Activated CD4-positive, alpha-beta memory T cell treated with anti-CD3 and anti-CD28 coated beads for 36 hours (primary cell): Measurements from ENCODE around the gene ADIG. TPM values are rescaled to one million over a fixed set of nuclear protein-coding genes. Genes with fewer than 3 reads are reported as not detected.

Experiments
- CTCF ChIA-PET: fragments of 350-600 bp; sonication (Branson Sonifier 250); formaldehyde crosslinking; loops from one replicate; lab custom pipeline; 2021; ENCODE audit warnings: antibody characterized with exemption, inconsistent platforms; lab: Charles Lee
- POLR2A ChIA-PET: fragments of 350-600 bp; sonication (Branson Sonifier 250); formaldehyde crosslinking; loops from one replicate; lab custom pipeline; 2021; ENCODE audit warnings: antibody characterized with exemption; lab: Charles Lee
- DNase-seq: peaks from one replicate; pipeline ENCODE4 v3.0.0-alpha.2; 2020
- H3K27ac Mint-ChIP-seq: one replicate; pipeline ENCODE4 v1.8.0; 2021; ENCODE audit warnings: mixed read lengths
- H3K27me3 Mint-ChIP-seq: one replicate; pipeline ENCODE4 v1.8.0; 2021; ENCODE audit warnings: mixed read lengths
- H3K36me3 Mint-ChIP-seq: one replicate; pipeline ENCODE4 v1.8.0; 2021; ENCODE audit warnings: mixed read lengths
- H3K4me1 Mint-ChIP-seq: one replicate; pipeline ENCODE4 v1.8.0; 2021; ENCODE audit warnings: low read depth, mixed read lengths
- H3K4me3 Mint-ChIP-seq: one replicate; pipeline ENCODE4 v1.8.0; 2021; ENCODE audit warnings: mild to moderate bottlenecking, mixed read lengths
- H3K9me3 Mint-ChIP-seq: one replicate; pipeline ENCODE4 v1.8.0; 2021; ENCODE audit warnings: mixed read lengths
- intact Hi-C: fragments of 100-400 bp; cut with micrococcal nuclease; formaldehyde crosslinking; loops from one replicate; pipeline ENCODE4 v1.15.1; 2023
- total RNA-seq, 2 experiments: library from RNA; stranded (reverse); gene quantifications; one replicate each; pipeline ENCODE4 v1.2.3, GENCODE V29; 2021

The ADIG gene
- total RNA-seq, 2 experiments from 2014 or later, result not detected

DNA sequence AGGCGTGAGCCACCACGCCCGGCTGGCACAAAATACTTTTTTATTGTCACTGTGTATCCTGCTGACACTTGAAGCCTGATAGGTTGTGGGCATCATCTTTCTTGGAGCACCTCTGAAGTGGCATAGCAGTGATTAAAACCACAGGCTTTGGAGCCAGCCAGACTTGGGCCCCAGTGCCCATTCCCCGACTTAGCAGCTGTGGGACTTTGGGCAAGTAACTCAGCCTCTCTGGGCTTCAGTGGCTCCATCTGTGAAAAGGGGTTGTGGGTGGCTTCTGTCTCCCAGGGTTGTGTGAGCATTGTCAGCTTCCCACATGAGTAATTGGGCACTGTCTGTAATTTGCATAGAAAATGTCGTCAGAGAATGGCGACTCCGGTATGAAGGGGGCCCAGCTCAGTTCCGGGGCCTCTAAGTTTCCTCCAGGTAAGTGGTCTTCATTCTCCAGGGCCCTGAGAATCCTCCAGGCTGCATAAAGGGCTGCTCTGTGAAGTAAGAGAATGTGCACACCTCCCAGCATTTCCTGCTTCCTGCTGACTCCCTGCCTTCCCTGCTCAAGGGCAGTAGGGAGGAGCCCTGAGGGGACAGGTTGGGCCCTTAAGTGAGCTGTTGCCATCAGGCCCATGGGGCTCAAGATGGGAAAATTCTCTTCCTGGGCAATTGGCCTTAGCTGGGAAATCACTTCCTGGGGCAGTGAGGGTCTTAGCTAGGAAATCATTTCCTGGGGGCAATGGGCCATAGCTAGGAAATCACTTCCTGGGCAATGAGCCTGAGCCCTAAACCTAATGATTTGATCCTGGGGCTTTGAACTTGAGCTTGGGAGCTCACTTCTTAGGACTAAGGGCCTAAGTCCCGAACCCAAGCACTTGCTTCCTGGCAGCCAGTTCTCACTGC, 47.8 kb downstream of the ADIG start:
- H3K4me3 Mint-ChIP-seq, result no peak overlapping the region
- intact Hi-C loops, result no loop called here
- H3K27me3 Mint-ChIP-seq, result peaks cover 4% of the 10 kb centered on the region
- DNase-seq, result no peak
- no peaks in the 10 kb centered on the region for H3K4me1 Mint-ChIP-seq
- peaks cover 7% of the 10 kb centered on the region for H3K9me3 Mint-ChIP-seq
- ChIA-PET POLR2A (interaction anchor here (0.7 kb wide), 1 partner anchor 36 kb away, joined by 3 read pairs; no protein-coding TSS in a partner anchor), CTCF (interaction anchor here (0.9 to 1.5 kb wide), 2 partner anchors 30 to 39 kb away, joined by 3 to 4 read pairs; no protein-coding TSS in a partner anchor)
- no peaks in the 10 kb centered on the region for H3K36me3 Mint-ChIP-seq
- no peak overlapping the region for H3K27ac Mint-ChIP-seq

GRCh38 chr20:38629979-38630378, 49.0 kb downstream of the ADIG start:
- H3K36me3 Mint-ChIP-seq, result no peaks in the 10 kb centered on the region
- POLR2A ChIA-PET, result no interaction called here
- H3K4me1 Mint-ChIP-seq, result no peaks in the 10 kb centered on the region

GRCh38 chr20:38630727-38631126, 49.7 kb downstream of the ADIG start:
- Mint-ChIP-seq H3K27ac (no peak overlapping the region), H3K4me1 (no peaks in the 10 kb centered on the region), H3K9me3 (no peaks in the 10 kb centered on the region), H3K36me3 (no peaks in the 10 kb centered on the region), H3K27me3 (peaks cover 9% of the 10 kb centered on the region), H3K4me3 (no peak overlapping the region)
- DNase-seq, result no peak
- CTCF ChIA-PET, result interaction anchor here (0.8 kb wide), 1 partner anchor 15 kb away, joined by 3 read pairs; no protein-coding TSS in a partner anchor
- POLR2A ChIA-PET, result no interaction called here
- intact Hi-C loops, result no loop called here

More at GRCh38 chr20:38629979-38630378, 49.0 kb downstream of the ADIG start:
- H3K27ac Mint-ChIP-seq, result no peak overlapping the region
- DNase-seq, result no peak
- intact Hi-C loops, result no loop called here
- H3K9me3 Mint-ChIP-seq, result no peaks in the 10 kb centered on the region
- H3K27me3 Mint-ChIP-seq, result peaks cover 9% of the 10 kb centered on the region
- H3K4me3 Mint-ChIP-seq, result no peak overlapping the region
- CTCF ChIA-PET, result interaction anchor here (1.5 kb wide), 1 partner anchor 29 kb away, joined by 4 read pairs; no protein-coding TSS in a partner anchor

DNA sequence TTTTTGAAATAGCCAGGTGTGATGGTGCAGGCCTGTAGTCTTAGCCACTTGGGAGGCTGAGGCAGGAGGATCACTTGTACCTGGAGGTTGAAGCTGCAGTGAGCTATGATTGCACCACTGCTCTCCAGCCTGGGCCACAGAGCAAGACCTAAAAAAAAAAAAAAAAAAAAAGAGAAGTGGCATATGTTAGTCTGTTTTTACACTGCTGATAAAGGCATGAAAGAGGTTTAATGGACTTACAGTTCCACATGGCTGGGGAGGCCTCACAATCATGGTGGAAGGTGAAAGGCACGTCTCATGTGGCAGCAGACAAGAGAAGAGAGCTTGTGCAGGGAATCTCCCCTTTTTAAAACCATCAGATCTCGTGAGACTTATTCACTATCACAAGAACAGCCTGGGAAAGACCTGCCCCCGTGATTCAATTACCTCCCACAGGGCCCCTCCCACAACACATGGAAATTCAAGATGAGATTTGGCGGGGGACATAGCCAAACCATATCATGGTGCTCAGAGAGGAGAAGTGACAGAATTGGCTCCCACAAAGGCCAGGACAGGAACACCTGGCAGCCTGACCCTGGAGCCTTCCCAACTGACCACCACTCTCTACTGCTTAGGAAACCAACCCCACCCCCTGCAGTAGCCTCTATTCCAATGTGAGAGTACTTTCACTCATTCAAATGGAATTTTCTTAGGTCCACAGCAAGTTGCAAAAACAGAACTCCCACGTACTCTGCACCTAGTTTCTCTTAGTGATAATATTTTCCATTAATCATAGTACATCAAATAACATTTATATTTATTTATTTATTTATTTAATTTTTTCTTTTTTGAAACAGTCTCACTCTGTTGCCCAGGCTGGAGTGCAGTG, 50.4 kb downstream of the ADIG start:
- Mint-ChIP-seq H3K4me1 (no peaks in the 10 kb centered on the region), H3K4me3 (no peak overlapping the region), H3K27ac (no peak overlapping the region), H3K36me3 (no peaks in the 10 kb centered on the region), H3K9me3 (no peaks in the 10 kb centered on the region), H3K27me3 (peaks cover 12% of the 10 kb centered on the region)
- DNase-seq, result no peak
- intact Hi-C loops, result no loop called here
- POLR2A ChIA-PET, result no interaction called here
- CTCF ChIA-PET, result interaction anchor here (0.8 kb wide), 1 partner anchor 15 kb away, joined by 3 read pairs; no protein-coding TSS in a partner anchor

GRCh38 chr20:38633577-38634093, 52.6 kb downstream of the ADIG start:
- no peak overlapping the region for H3K4me3 Mint-ChIP-seq
- ChIA-PET POLR2A (no interaction called here), CTCF (interaction anchor here (0.6 to 2.2 kb wide), 16 partner anchors 9 to 448 kb away, joined by 3 to 9 read pairs (median 3); no protein-coding TSS in a partner anchor)
- no peak overlapping the region for H3K27ac Mint-ChIP-seq
- H3K4me1 Mint-ChIP-seq, result no peaks in the 10 kb centered on the region
- DNase-seq, result peak; percentile 71
- H3K9me3 Mint-ChIP-seq, result no peaks in the 10 kb centered on the region
- peaks cover 12% of the 10 kb centered on the region for H3K27me3 Mint-ChIP-seq
- intact Hi-C loops, result no loop called here
- H3K36me3 Mint-ChIP-seq, result no peaks in the 10 kb centered on the region

- CTCF ChIA-PET, result no interaction called here
- intact Hi-C loops, result no loop called here
- no peaks in the 10 kb centered on the region for H3K36me3 Mint-ChIP-seq
- no peaks in the 10 kb centered on the region for H3K9me3 Mint-ChIP-seq
- peaks cover 18% of the 10 kb centered on the region for H3K27me3 Mint-ChIP-seq
- no peak overlapping the region for H3K27ac Mint-ChIP-seq
- DNase-seq, result no peak
- POLR2A ChIA-PET, result no interaction called here
- H3K4me1 Mint-ChIP-seq, result no peaks in the 10 kb centered on the region
- H3K4me3 Mint-ChIP-seq, result no peak overlapping the region
These were observed 54.8 kb downstream of the ADIG start for GRCh38 chr20:38635721-38636288.

Other genes starting within 250 kb of the ADIG start
- not detected for gene LBP, start 234.7 kb upstream of the ADIG start, total RNA-seq
- gene SNHG17, start 145.9 kb upstream of the ADIG start, total RNA-seq, result 10 to 100 TPM; 55.4 to 55.6 TPM
- gene RALGAPB, start 108.4 kb upstream of the ADIG start, total RNA-seq, result 10 to 100 TPM; 25.7 to 25.8 TPM
- gene ARHGAP40, start 20.6 kb downstream of the ADIG start, total RNA-seq, result not detected
- gene SLC32A1, start 143.3 kb downstream of the ADIG start, total RNA-seq, result not detected
- gene ACTR5, start 167.3 kb downstream of the ADIG start, total RNA-seq, result 10 to 100 TPM; 11.0 TPM
- 100 to 1,000 TPM; 111 to 114 TPM for gene PPP1R16B, start 224.5 kb downstream of the ADIG start, total RNA-seq